GM23248 (cell line): Measurements from ENCODE around the gene PGGHG. TPM values are rescaled to one million over a fixed set of nuclear protein-coding genes. Genes with fewer than 3 reads are reported as not detected.
A peak's percentile ranks its signal among the peaks of the same experiment; 100 is the strongest.

Experiments used
- DNase-seq: peaks from one replicate; pipeline ENCODE4 v3.0.0-alpha.2; 2015
- H2AFZ ChIP-seq: fragments of 200-600 bp; sonication (generic); 2 replicates; pipeline ENCODE4 v1.6.1; 2016; ENCODE audit warnings: antibody characterized with exemption
- H3F3A ChIP-seq: fragments of 200-600 bp; sonication (generic); 2 replicates; pipeline ENCODE4 v1.6.1; 2016; ENCODE audit warnings: mild to moderate bottlenecking, antibody characterized with exemption, mixed run types; ENCODE audit not compliant: insufficient read depth
- H3K27ac ChIP-seq: fragments of 200-600 bp; sonication (generic); 2 replicates; pipeline ENCODE4 v1.5.1; 2016; ENCODE audit warnings: mild to moderate bottlenecking
- H3K27me3 ChIP-seq: fragments of 200-600 bp; sonication (generic); replicated peaks from 2 replicates; pipeline ENCODE4 v1.6.1; 2016; ENCODE audit warnings: mild to moderate bottlenecking; ENCODE audit not compliant: insufficient read depth
- H3K36me3 ChIP-seq: fragments of 200-600 bp; sonication (generic); 2 replicates; pipeline ENCODE4 v1.6.1; 2016; ENCODE audit warnings: low read depth, mild to moderate bottlenecking
- H3K4me1 ChIP-seq: fragments of 200-600 bp; sonication (generic); 2 replicates; pipeline ENCODE4 v1.6.1; 2016; ENCODE audit warnings: mild to moderate bottlenecking; ENCODE audit not compliant: insufficient read depth
- H3K4me2 ChIP-seq: fragments of 200-600 bp; sonication (generic); one replicate; pipeline ENCODE4 v1.6.1; 2016; ENCODE audit warnings: mild to moderate bottlenecking; ENCODE audit not compliant: unreplicated experiment
- H3K4me3 ChIP-seq: fragments of 200-600 bp; sonication (generic); 2 replicates; pipeline ENCODE4 v1.5.1; 2016; ENCODE audit warnings: mild to moderate bottlenecking
- H3K79me2 ChIP-seq: fragments of 200-600 bp; sonication (generic); 2 replicates; pipeline ENCODE4 v1.6.1; 2016; ENCODE audit warnings: mild to moderate bottlenecking; ENCODE audit not compliant: insufficient read depth
- H3K9ac ChIP-seq: fragments of 200-600 bp; sonication (generic); 2 replicates; pipeline ENCODE4 v1.6.1; 2016; ENCODE audit warnings: mild to moderate bottlenecking
- H3K9me2 ChIP-seq: fragments of 200-600 bp; sonication (generic); 2 replicates; pipeline ENCODE4 v1.6.1; 2016; ENCODE audit warnings: mixed run types, mild to moderate bottlenecking, moderate library complexity; ENCODE audit not compliant: insufficient read depth
- H3K9me3 ChIP-seq: fragments of 200-600 bp; sonication (generic); one replicate; pipeline ENCODE4 v1.6.1; 2017; ENCODE audit warnings: low read depth
- H4K20me1 ChIP-seq: fragments of 200-600 bp; sonication (generic); 2 replicates; pipeline ENCODE4 v1.6.0; 2016; ENCODE audit not compliant: insufficient read depth
- EZH2 ChIP-seq: fragments of 200-600 bp; sonication (generic); IDR thresholded peaks from 2 replicates; pipeline ENCODE4 v1.6.1; 2018; ENCODE audit warnings: antibody characterized with exemption, mild to moderate bottlenecking; ENCODE audit not compliant: insufficient read depth, poor library complexity, severe bottlenecking
- EZH2phosphoT487 ChIP-seq: fragments of 200-600 bp; sonication (generic); IDR thresholded peaks from 2 replicates; pipeline ENCODE4 v1.6.1; 2018; ENCODE audit warnings: antibody characterized with exemption, moderate library complexity, mild to moderate bottlenecking, low read depth; ENCODE audit not compliant: insufficient read depth
- whole genome bisulfite sequencing, 2 experiments: methylation state at CpG; one replicate each; pipeline ENCODE4 v1.1.6; 2015 to 2017; ENCODE audit warnings: low lambda C conversion rate in 2 of 2, low coverage in 1 of 2; ENCODE audit errors: missing lambda C conversion rate in 2 of 2; 5-methylcytosine and 5-hydroxymethylcytosine counted together
- in situ Hi-C: fragments of 300-500 bp; cut with MboI; formaldehyde crosslinking; loops from 2 replicates; pipeline ENCODE4 v1.15.0; 2020
- polyA plus RNA-seq: library from polyadenylated mRNA; unstranded; fragments of >200 nt; fragmentation: Nextera tagmentation; extraction: Ambion mirVana; gene quantifications from 2 replicates; pipeline ENCODE4 v1.2.1, GENCODE V29; 2016
- small RNA-seq: library from RNA; depleted of rRNA; stranded (forward); fragments of <200 nt; gene quantifications from one replicate; pipeline ENCODE3, GENCODE V24; 2014; ENCODE audit warnings: low read depth, low replicate concordance
- total RNA-seq: library from RNA; depleted of rRNA; stranded (reverse); fragments of >200 nt; shearing (Covaris generic); gene quantifications from 2 replicates; pipeline ENCODE4 v1.2.3, GENCODE V29; 2014; rRNA removed

The PGGHG gene
- total and polyA plus RNA-seq, 2 experiments from 2014 or later = 4.6 to 14.2 TPM

DNA sequence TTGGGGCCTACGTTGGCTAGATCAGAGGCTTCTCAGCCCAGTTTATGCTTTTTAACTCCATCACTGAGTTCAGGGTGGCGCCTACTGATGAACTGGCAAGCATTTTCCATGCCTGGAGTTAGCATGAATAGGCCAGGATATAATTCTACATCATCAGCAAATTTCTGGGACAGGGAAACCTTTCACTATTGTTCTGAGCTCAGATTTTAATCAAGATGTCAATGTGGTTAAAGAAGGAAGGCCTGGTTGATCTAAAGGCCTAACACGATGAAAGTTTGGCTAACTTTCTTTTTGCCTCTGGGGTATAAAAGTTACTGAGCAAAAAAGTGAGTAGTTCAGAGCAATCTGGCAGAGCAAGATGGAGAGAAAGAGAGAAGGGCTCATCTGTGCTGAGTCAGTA lies 53.4 kb downstream of the PGGHG start:
- Histone ChIP-seq H3K9me2 (no peaks in the 10 kb centered on the region), H3K27ac (no peak overlapping the region), H3K4me3 (no peak overlapping the region), H3K9me3 (no peaks in the 10 kb centered on the region), H3K27me3 (no peaks in the 10 kb centered on the region), H3K36me3 (no peaks in the 10 kb centered on the region), H3K79me2 (no peaks in the 10 kb centered on the region), H3K4me2 (no peak overlapping the region), H2AFZ (peak overlapping the region; percentile 53), H4K20me1 (no peaks in the 10 kb centered on the region), H3K4me1 (no peaks in the 10 kb centered on the region), H3F3A (0 out of 2 replicates have a peak, but pooled peaks cover 6% of the 10 kb centered on the region), H3K9ac (no peak overlapping the region)
- TF ChIP-seq EZH2phosphoT487 (no peak), EZH2 (no peak)
- WGBS, 2 experiments = 47 to 49% methylated on average over 3 of the region's 3 CpGs
- no peak for DNase-seq
- in situ Hi-C loops = no loop called here

- H3K79me2 ChIP-seq = no peaks in the 10 kb centered on the region
- H3K9me2 ChIP-seq = no peaks in the 10 kb centered on the region
- no peak overlapping the region for H3K4me2 ChIP-seq
- no peak overlapping the region for H3K9ac ChIP-seq
- H4K20me1 ChIP-seq = no peaks in the 10 kb centered on the region
- WGBS, 2 experiments = 86 to 87% methylated on average over 11 of the region's 11 CpGs
- H3K4me1 ChIP-seq = no peaks in the 10 kb centered on the region
- H3K27me3 ChIP-seq = no peaks in the 10 kb centered on the region
- H3K36me3 ChIP-seq = no peaks in the 10 kb centered on the region
- no peak for TF ChIP-seq EZH2
- TF ChIP-seq EZH2phosphoT487 = no peak
- in situ Hi-C loops = no loop called here
- H2AFZ ChIP-seq = no peak overlapping the region
- no peak overlapping the region for H3K4me3 ChIP-seq
- H3K27ac ChIP-seq = no peak overlapping the region
- DNase-seq = no peak
- H3K9me3 ChIP-seq = no peaks in the 10 kb centered on the region
- 0 out of 2 replicates have a peak, but pooled peaks cover 6% of the 10 kb centered on the region for H3F3A ChIP-seq
These were observed 56.1 kb downstream of the PGGHG start for GRCh38 chr11:344836-345578.

Small RNA genes lying within 50 kb of the gene (small RNA-seq; reads per million reads assigned to genes)
- not detected for gene AC136475.6

Other genes starting within 250 kb of the PGGHG start
- gene SCGB1C1, start 96.0 kb upstream of the PGGHG start, total RNA-seq = not detected in 2 replicates
- not detected in 2 replicates for gene SCGB1C1, start 96.0 kb upstream of the PGGHG start, polyA plus RNA-seq
- gene BET1L, start 81.7 kb upstream of the PGGHG start, total RNA-seq = 25.7 and 27.2 TPM in 2 replicates
- gene BET1L, start 81.7 kb upstream of the PGGHG start, polyA plus RNA-seq = 76.6 and 78.5 TPM in 2 replicates
- gene RIC8A, start 81.4 kb upstream of the PGGHG start, total RNA-seq = 220 and 226 TPM in 2 replicates
- gene RIC8A, start 81.4 kb upstream of the PGGHG start, polyA plus RNA-seq = 121 and 132 TPM in 2 replicates
- gene SIRT3, start 52.8 kb upstream of the PGGHG start, total RNA-seq = 10.5 and 15.5 TPM in 2 replicates
- gene SIRT3, start 52.8 kb upstream of the PGGHG start, polyA plus RNA-seq = 12.3 and 14.9 TPM in 2 replicates
- 127 and 145 TPM in 2 replicates for gene PSMD13, start 52.1 kb upstream of the PGGHG start, total RNA-seq
- gene PSMD13, start 52.1 kb upstream of the PGGHG start, polyA plus RNA-seq = 188 and 193 TPM in 2 replicates
- gene NLRP6, start 10.7 kb upstream of the PGGHG start, total RNA-seq = not detected in 2 replicates
- gene NLRP6, start 10.7 kb upstream of the PGGHG start, polyA plus RNA-seq = not detected in 2 replicates
- gene IFITM5, start 10.4 kb downstream of the PGGHG start, total RNA-seq = not detected in 2 replicates
- gene IFITM5, start 10.4 kb downstream of the PGGHG start, polyA plus RNA-seq = not detected in 2 replicates
- 75.2 and 104 TPM in 2 replicates for gene IFITM2, start 18.7 kb downstream of the PGGHG start, total RNA-seq
- gene IFITM2, start 18.7 kb downstream of the PGGHG start, polyA plus RNA-seq = 1,025 and 1,029 TPM in 2 replicates
- 72.7 and 77.3 TPM in 2 replicates for gene IFITM1, start 24.9 kb downstream of the PGGHG start, total RNA-seq
- 180 and 187 TPM in 2 replicates for gene IFITM1, start 24.9 kb downstream of the PGGHG start, polyA plus RNA-seq
- gene IFITM3, start 31.7 kb downstream of the PGGHG start, total RNA-seq = 62.5 and 158 TPM in 2 replicates
- 1,892 and 1,917 TPM in 2 replicates for gene IFITM3, start 31.7 kb downstream of the PGGHG start, polyA plus RNA-seq
- gene B4GALNT4, start 80.4 kb downstream of the PGGHG start, total RNA-seq = 16.5 and 24.7 TPM in 2 replicates
- 1.9 and 2.3 TPM in 2 replicates for gene B4GALNT4, start 80.4 kb downstream of the PGGHG start, polyA plus RNA-seq
- 1.2 and 4.9 TPM in 2 replicates for gene PKP3, start 105.1 kb downstream of the PGGHG start, total RNA-seq
- gene PKP3, start 105.1 kb downstream of the PGGHG start, polyA plus RNA-seq = 2.2 and 2.4 TPM in 2 replicates
- 17.7 and 28.3 TPM in 2 replicates for gene SIGIRR, start 125.9 kb downstream of the PGGHG start, total RNA-seq
- gene SIGIRR, start 125.9 kb downstream of the PGGHG start, polyA plus RNA-seq = 59.5 and 61.1 TPM in 2 replicates
- not detected in 2 replicates for gene ANO9, start 152.9 kb downstream of the PGGHG start, total RNA-seq
- gene ANO9, start 152.9 kb downstream of the PGGHG start, polyA plus RNA-seq = not detected in 2 replicates
- gene PTDSS2, start 161.2 kb downstream of the PGGHG start, total RNA-seq = 29.2 and 44.1 TPM in 2 replicates
- gene PTDSS2, start 161.2 kb downstream of the PGGHG start, polyA plus RNA-seq = 20.1 and 22.2 TPM in 2 replicates
- gene RNH1, start 218.1 kb downstream of the PGGHG start, total RNA-seq = 680 and 751 TPM in 2 replicates
- 623 and 664 TPM in 2 replicates for gene RNH1, start 218.1 kb downstream of the PGGHG start, polyA plus RNA-seq
- 62.1 and 83.7 TPM in 2 replicates for gene HRAS, start 246.4 kb downstream of the PGGHG start, total RNA-seq
- gene HRAS, start 246.4 kb downstream of the PGGHG start, polyA plus RNA-seq = 76.9 and 85.3 TPM in 2 replicates
- gene LRRC56, start 248.4 kb downstream of the PGGHG start, total RNA-seq = 1.3 TPM in 1 of 2 replicates, not detected in the other
- 0.72 and 0.86 TPM in 2 replicates for gene LRRC56, start 248.4 kb downstream of the PGGHG start, polyA plus RNA-seq